AG04450 (cell line): Measurements from ENCODE around the gene C8B. TPM values are rescaled to one million over a fixed set of nuclear protein-coding genes. Genes with fewer than 3 reads are reported as not detected.

Experiments used
- CTCF ChIA-PET: fragments of 300-600, 350-600 bp; formaldehyde crosslinking; extraction: SDS; loops from one replicate; lab custom pipeline; 2022; ENCODE audit warnings: antibody characterized with exemption, inconsistent platforms; lab: Charles Lee
- POLR2A ChIA-PET: fragments of 350-600 bp; formaldehyde crosslinking; extraction: SDS; loops from one replicate; lab custom pipeline; 2021; ENCODE audit warnings: antibody characterized with exemption, inconsistent platforms; lab: Yijun Ruan, JAX
- DNase-seq: peaks from one replicate; pipeline ENCODE4 v3.0.0-alpha.2; 2011; ENCODE audit warnings: low read depth, low spot score
- H3K27ac ChIP-seq: one replicate; pipeline ENCODE4 v1.5.1; 2012; ENCODE audit warnings: low read depth, low read length, control low read depth
- H3K27me3 ChIP-seq: one replicate; pipeline ENCODE4 v1.6.0; 2012; ENCODE audit warnings: low read length; ENCODE audit not compliant: control insufficient read depth, insufficient read depth
- H3K4me3 ChIP-seq: 2 replicates; pipeline ENCODE4 v1.5.1; 2011; ENCODE audit warnings: mild to moderate bottlenecking, low read depth, low read length, control low read depth
- H3K9me3 ChIP-seq: 2 replicates; pipeline ENCODE4 v1.5.1; 2012; ENCODE audit warnings: low read length; ENCODE audit not compliant: control insufficient read depth, insufficient read depth
- polyA plus RNA-seq: library from polyadenylated mRNA; depleted of rRNA; stranded (reverse); fragments of >200 nt; gene quantifications from 2 replicates; pipeline ENCODE4 v1.2.3, GENCODE V29; 2011
- TF ChIP-seq, protein P1 (sequence below): IDR thresholded peaks from 2 replicates; pipeline ENCODE4 v1.5.1; 2011; ENCODE audit warnings: low read depth, low read length, control low read depth, inconsistent platforms

C8B gene
- polyA plus RNA-seq, 1 experiment: not detected

DNA sequence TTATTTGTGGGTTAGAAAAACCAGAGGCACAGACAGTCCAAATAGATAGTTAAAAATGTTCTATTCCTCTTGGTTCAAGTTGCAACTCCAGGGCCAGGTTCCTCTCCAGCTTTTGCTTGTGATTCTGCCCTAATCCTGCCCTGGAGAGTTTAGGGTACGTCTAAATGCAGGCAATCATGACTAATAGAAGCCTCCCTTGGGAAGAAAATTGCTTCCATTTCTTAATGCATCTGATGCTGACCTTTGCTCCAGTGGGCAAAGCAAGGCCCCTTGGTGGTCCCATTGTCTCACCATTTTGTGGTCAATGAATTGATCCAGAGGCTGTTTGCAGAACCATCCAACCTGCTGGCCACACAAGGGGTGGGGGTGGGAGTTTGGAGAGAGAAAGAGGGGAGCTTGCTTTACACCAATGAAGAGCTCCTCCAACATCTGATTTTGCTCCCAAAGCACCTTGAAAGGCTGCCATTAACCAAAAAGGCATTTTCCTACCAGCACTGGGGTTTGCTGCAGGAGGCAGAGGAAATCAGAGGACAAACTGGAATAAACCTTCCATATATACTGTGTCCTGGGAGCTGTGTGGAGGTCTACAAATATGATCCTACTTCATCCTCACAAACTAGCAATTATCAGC is 31.3 kb downstream of the C8B start:
- no peaks in the 10 kb centered on the region for H3K27me3 ChIP-seq
- no peak overlapping the region for H3K4me3 ChIP-seq
- no peaks in the 10 kb centered on the region for H3K9me3 ChIP-seq
- CTCF ChIA-PET: interaction anchor here (0.7 kb wide), 1 partner anchor 35 kb away, joined by 3 read pairs; no protein-coding TSS in a partner anchor
- TF ChIP-seq, protein P1, sequence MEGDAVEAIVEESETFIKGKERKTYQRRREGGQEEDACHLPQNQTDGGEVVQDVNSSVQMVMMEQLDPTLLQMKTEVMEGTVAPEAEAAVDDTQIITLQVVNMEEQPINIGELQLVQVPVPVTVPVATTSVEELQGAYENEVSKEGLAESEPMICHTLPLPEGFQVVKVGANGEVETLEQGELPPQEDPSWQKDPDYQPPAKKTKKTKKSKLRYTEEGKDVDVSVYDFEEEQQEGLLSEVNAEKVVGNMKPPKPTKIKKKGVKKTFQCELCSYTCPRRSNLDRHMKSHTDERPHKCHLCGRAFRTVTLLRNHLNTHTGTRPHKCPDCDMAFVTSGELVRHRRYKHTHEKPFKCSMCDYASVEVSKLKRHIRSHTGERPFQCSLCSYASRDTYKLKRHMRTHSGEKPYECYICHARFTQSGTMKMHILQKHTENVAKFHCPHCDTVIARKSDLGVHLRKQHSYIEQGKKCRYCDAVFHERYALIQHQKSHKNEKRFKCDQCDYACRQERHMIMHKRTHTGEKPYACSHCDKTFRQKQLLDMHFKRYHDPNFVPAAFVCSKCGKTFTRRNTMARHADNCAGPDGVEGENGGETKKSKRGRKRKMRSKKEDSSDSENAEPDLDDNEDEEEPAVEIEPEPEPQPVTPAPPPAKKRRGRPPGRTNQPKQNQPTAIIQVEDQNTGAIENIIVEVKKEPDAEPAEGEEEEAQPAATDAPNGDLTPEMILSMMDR: no peak
- POLR2A ChIA-PET: no interaction called here
- no peak overlapping the region for H3K27ac ChIP-seq
- DNase-seq: no peak

DNA sequence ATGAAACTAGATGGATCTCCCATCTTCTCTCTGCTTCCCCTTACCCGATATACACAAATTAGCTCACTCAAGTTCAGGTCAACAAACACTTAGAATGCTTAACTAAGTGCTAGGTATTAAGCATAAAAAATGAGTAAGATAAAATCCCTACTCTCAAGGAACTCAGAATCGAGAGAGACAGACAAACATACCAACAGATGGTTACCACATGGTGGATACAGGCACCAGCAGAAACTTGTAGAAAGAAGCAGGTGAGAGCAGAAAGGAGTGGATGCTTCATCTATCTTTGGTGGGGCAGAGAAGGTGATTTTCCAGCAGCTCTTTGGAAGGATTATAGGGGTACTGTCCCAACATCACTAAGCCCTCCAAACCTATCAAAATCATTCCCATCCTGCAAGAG is 32.2 kb downstream of the C8B start:
- CTCF ChIA-PET: no interaction called here
- DNase-seq: no peak

DNA sequence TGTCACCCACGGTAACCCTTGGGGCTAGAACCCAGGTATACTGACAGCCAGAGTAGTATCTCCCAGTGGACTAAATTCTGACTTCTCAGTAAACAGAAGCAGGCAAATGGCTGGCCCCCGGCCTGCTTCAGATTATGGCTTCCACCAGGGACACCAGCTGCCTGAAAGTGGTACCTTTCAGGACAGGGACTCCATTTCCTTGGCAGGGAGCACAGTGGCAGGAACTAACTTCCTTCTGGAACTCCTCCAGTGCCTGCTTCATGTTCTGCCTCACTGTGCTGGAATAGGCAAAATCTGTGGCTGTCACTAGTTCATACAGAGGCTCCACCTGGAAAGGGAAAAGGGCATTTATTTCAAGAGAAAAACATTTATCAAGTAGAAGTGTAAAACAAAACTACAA is 32.7 kb downstream of the C8B start:
- ChIA-PET CTCF (no interaction called here), POLR2A (no interaction called here)
- TF ChIP-seq, protein P1: no peak
- no peak for DNase-seq
- Histone ChIP-seq H3K4me3 (no peak overlapping the region), H3K27ac (no peak overlapping the region), H3K27me3 (no peaks in the 10 kb centered on the region), H3K9me3 (no peaks in the 10 kb centered on the region)

More for the DNA sequence above, 32.2 kb downstream of the C8B start:
- no peaks in the 10 kb centered on the region for H3K9me3 ChIP-seq
- H3K27me3 ChIP-seq: no peaks in the 10 kb centered on the region
- no peak overlapping the region for H3K4me3 ChIP-seq
- TF ChIP-seq, protein P1: no peak
- POLR2A ChIA-PET: no interaction called here
- H3K27ac ChIP-seq: no peak overlapping the region

DNA sequence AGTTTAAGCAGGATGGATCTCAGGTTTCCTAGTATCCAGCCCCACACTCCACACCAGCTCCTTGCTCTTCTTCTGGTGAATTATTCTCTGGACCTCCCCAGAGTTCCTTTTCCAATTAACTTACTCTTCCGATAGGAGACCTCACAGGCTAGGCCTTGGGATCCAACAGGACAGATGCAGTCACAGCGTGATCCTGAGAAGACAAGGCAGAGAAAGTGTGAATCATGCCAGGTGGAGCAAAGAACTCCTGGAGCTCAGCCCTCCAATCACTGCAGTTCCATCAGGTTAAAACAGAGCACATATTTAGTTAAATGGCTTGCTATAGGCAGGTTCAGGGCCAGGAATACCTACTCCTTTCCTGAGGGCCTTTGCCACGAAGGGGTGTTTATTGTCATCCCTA is 34.1 kb downstream of the C8B start:
- Histone ChIP-seq H3K4me3 (no peak overlapping the region), H3K27ac (no peak overlapping the region), H3K27me3 (no peaks in the 10 kb centered on the region), H3K9me3 (no peaks in the 10 kb centered on the region)
- TF ChIP-seq, protein P1: no peak
- no peak for DNase-seq
- ChIA-PET POLR2A (no interaction called here), CTCF (no interaction called here)

DNA sequence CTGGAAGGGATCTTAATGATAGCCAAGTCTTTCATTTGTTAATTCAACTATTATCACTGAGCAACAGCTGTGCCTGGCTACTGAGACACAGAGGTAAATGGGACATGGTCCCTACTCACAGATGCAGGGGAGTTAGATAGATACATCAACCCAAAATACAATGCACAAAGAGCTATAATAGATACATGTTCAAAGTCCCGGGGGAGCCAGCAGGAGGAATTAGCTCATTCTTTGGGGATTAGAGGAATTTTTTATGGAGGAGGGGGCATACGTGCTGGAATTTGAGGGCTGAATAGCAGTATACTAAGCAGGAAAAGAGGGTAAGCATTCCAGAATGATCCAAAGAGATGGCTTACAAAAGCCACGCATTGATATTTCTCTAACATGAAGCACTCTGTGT is 34.6 kb downstream of the C8B start:
- TF ChIP-seq, protein P1: no peak
- no peak for DNase-seq
- ChIA-PET POLR2A (no interaction called here), CTCF (no interaction called here)
- no peaks in the 10 kb centered on the region for H3K27me3 ChIP-seq
- H3K27ac ChIP-seq: no peak overlapping the region
- no peaks in the 10 kb centered on the region for H3K9me3 ChIP-seq
- H3K4me3 ChIP-seq: no peak overlapping the region
